Hepatocyte (in vitro differentiated cells): ENCODE data around the gene AP4E1. TPM values are rescaled to one million over a fixed set of nuclear protein-coding genes. Genes with fewer than 3 reads are reported as not detected.

Experiments used
- DNase-seq: peaks from one replicate; pipeline ENCODE4 v3.0.0-alpha.2; 2016; ENCODE audit warnings: low spot score
- H2AFZ ChIP-seq: fragments of 200-600 bp; sonication (generic); 2 replicates; pipeline ENCODE4 v1.6.0; 2016; ENCODE audit warnings: antibody characterized with exemption, mild to moderate bottlenecking
- H3K27ac ChIP-seq: fragments of 200-600 bp; sonication (generic); 2 replicates; pipeline ENCODE4 v1.5.1; 2016; ENCODE audit warnings: mild to moderate bottlenecking
- H3K27me3 ChIP-seq: fragments of 200-600 bp; sonication (generic); 2 replicates; pipeline ENCODE4 v1.6.1; 2016
- H3K36me3 ChIP-seq: fragments of 200-600 bp; sonication (generic); replicated peaks from 2 replicates; pipeline ENCODE4 v1.5.1; 2016; ENCODE audit warnings: low read depth; ENCODE audit not compliant: insufficient read depth
- H3K4me1 ChIP-seq: fragments of 200-600 bp; sonication (generic); 2 replicates; pipeline ENCODE4 v1.5.1; 2016; ENCODE audit warnings: mild to moderate bottlenecking, moderate library complexity; ENCODE audit not compliant: insufficient read depth
- H3K4me2 ChIP-seq: fragments of 200-600 bp; sonication (generic); 2 replicates; pipeline ENCODE4 v1.6.0; 2016
- H3K4me3 ChIP-seq: fragments of 200-600 bp; sonication (generic); 2 replicates; pipeline ENCODE4 v1.5.1; 2016; ENCODE audit warnings: mild to moderate bottlenecking
- H3K79me2 ChIP-seq: fragments of 200-600 bp; sonication (generic); 2 replicates; pipeline ENCODE4 v1.6.0; 2017; ENCODE audit warnings: mild to moderate bottlenecking
- H3K9me2 ChIP-seq: fragments of 200-600 bp; sonication (generic); replicated peaks from 2 replicates; pipeline ENCODE4 v1.6.0; 2017; ENCODE audit warnings: mild to moderate bottlenecking; ENCODE audit not compliant: insufficient read depth
- H3K9me3 ChIP-seq: fragments of 200-600 bp; sonication (generic); 2 replicates; pipeline ENCODE4 v1.5.1; 2016; ENCODE audit warnings: low read depth, mild to moderate bottlenecking
- H4K20me1 ChIP-seq: fragments of 200-600 bp; sonication (generic); 2 replicates; pipeline ENCODE4 v1.6.0; 2016; ENCODE audit warnings: mild to moderate bottlenecking; ENCODE audit not compliant: insufficient read depth, poor library complexity, severe bottlenecking
- CTCF ChIP-seq: fragments of 200-600 bp; sonication (generic); IDR thresholded peaks from 2 replicates; pipeline ENCODE4 v1.5.1; 2016; ENCODE audit warnings: antibody characterized with exemption, mild to moderate bottlenecking; ENCODE audit not compliant: poor library complexity
- EZH2 ChIP-seq: fragments of 200-600 bp; sonication (generic); IDR thresholded peaks from 2 replicates; pipeline ENCODE4 v1.6.1; 2016; ENCODE audit warnings: antibody characterized with exemption, mild to moderate bottlenecking, borderline replicate concordance
- EZH2phosphoT487 ChIP-seq: fragments of 200-600 bp; sonication (generic); IDR thresholded peaks from one replicate; pipeline ENCODE4 v1.6.1; 2018; ENCODE audit warnings: antibody characterized with exemption, mild to moderate bottlenecking, low read depth, moderate library complexity; ENCODE audit not compliant: unreplicated experiment, severe bottlenecking
- WGBS: methylation state at CpG from one replicate; pipeline ENCODE4 v1.1.6; 2016; ENCODE audit warnings: low lambda C conversion rate; ENCODE audit errors: missing lambda C conversion rate; 5-methylcytosine and 5-hydroxymethylcytosine counted together
- polyA plus RNA-seq: library from polyadenylated mRNA; unstranded; fragments of >200 nt; fragmentation: Nextera tagmentation; extraction: Ambion mirVana; gene quantifications from 2 replicates; pipeline ENCODE4 v1.2.1, GENCODE V29; 2016
- total RNA-seq: library from RNA; depleted of rRNA; stranded (reverse); fragments of >200 nt; gene quantifications from 2 replicates; pipeline ENCODE4 v1.2.3, GENCODE V29; 2014

Gene AP4E1
- total and polyA plus RNA-seq, 2 experiments from 2014 or later, result 1.4 to 12.4 TPM

- Histone ChIP-seq H3K36me3 (no peaks in the 10 kb centered on the region), H2AFZ (no peak overlapping the region), H3K27ac (no peak overlapping the region), H3K4me2 (no peak overlapping the region), H3K9me2 (no peaks in the 10 kb centered on the region), H3K27me3 (no peaks in the 10 kb centered on the region), H3K9me3 (no peaks in the 10 kb centered on the region), H4K20me1 (no peaks in the 10 kb centered on the region), H3K4me1 (no peaks in the 10 kb centered on the region), H3K4me3 (no peak overlapping the region), H3K79me2 (no peaks in the 10 kb centered on the region)
- WGBS, result 78% methylated on average over 4 of the region's 4 CpGs
- TF ChIP-seq CTCF, result no peak
- TF ChIP-seq EZH2phosphoT487, result no peak
- no peak for TF ChIP-seq EZH2
- no peak for DNase-seq
Measured at GRCh38 chr15:50879016-50879617, 29.4 kb upstream of the AP4E1 start.

DNA sequence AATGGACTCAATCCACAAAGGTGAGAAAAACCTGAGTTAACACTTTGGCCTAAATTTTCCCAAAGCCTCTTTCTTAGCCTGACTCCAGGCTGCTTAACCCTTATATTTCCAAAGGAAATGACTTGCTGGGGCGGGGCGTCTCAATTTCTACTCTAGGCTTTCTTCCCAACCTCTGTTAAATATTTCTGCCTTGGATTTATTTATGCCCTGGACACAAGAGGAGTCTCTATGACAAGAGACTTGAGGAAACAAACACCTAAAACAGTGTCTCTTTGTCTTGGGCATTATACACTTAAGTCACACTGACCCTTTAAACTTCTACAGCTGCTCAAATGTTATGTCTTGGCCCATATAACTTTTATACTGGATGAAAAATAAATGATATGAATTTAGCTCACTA lies 28.3 kb upstream of the AP4E1 start:
- WGBS, result 97% methylated on average over 2 of the region's 2 CpGs
- Histone ChIP-seq H3K27ac (no peak overlapping the region), H4K20me1 (no peaks in the 10 kb centered on the region), H3K4me2 (no peak overlapping the region), H3K4me1 (no peaks in the 10 kb centered on the region), H2AFZ (no peak overlapping the region), H3K9me2 (no peaks in the 10 kb centered on the region), H3K27me3 (no peaks in the 10 kb centered on the region), H3K36me3 (no peaks in the 10 kb centered on the region), H3K4me3 (no peak overlapping the region), H3K79me2 (no peaks in the 10 kb centered on the region), H3K9me3 (no peaks in the 10 kb centered on the region)
- no peak for DNase-seq
- no peak for TF ChIP-seq CTCF
- no peak for TF ChIP-seq EZH2
- TF ChIP-seq EZH2phosphoT487, result no peak

- no peak for TF ChIP-seq EZH2
- no peak for TF ChIP-seq EZH2phosphoT487
- no peak for TF ChIP-seq CTCF
- no peaks in the 10 kb centered on the region for H3K79me2 ChIP-seq
- H3K36me3 ChIP-seq, result no peaks in the 10 kb centered on the region
- no peak overlapping the region for H3K4me2 ChIP-seq
- H3K9me2 ChIP-seq, result no peaks in the 10 kb centered on the region
- H3K9me3 ChIP-seq, result no peaks in the 10 kb centered on the region
- H3K27ac ChIP-seq, result no peak overlapping the region
- 94% methylated on average over 2 of the region's 2 CpGs for WGBS
- DNase-seq, result no peak
- no peaks in the 10 kb centered on the region for H3K27me3 ChIP-seq
- H3K4me3 ChIP-seq, result no peak overlapping the region
- H4K20me1 ChIP-seq, result no peaks in the 10 kb centered on the region
- no peaks in the 10 kb centered on the region for H3K4me1 ChIP-seq
- no peak overlapping the region for H2AFZ ChIP-seq
Measured at GRCh38 chr15:50880651-50881114, 27.8 kb upstream of the AP4E1 start.
